Trophoblast cell (in vitro differentiated cells and primary cell): Measurements from ENCODE around the gene RNGTT.

Source experiments
- DNase-seq, 2 donors: peaks; one replicate each; pipeline ENCODE4 v3.0.0-alpha.2; 2016
- H2AFZ ChIP-seq: 2 replicates; pipeline ENCODE4 v1.6.1; 2013; ENCODE audit warnings: low read length, moderate library complexity, mild to moderate bottlenecking; ENCODE audit not compliant: insufficient read depth, poor library complexity
- H2AK5ac ChIP-seq: 2 replicates; pipeline ENCODE4 v1.6.1; 2013; ENCODE audit warnings: mild to moderate bottlenecking, low read length
- H2BK120ac ChIP-seq: 2 replicates; pipeline ENCODE4 v1.6.1; 2013; ENCODE audit warnings: low read length, mild to moderate bottlenecking, moderate library complexity; ENCODE audit not compliant: insufficient read depth, poor library complexity
- H2BK12ac ChIP-seq: 2 replicates; pipeline ENCODE4 v1.6.1; 2013; ENCODE audit warnings: mild to moderate bottlenecking, low read length, moderate library complexity
- H2BK5ac ChIP-seq: 2 replicates; pipeline ENCODE4 v1.6.1; 2013; ENCODE audit warnings: low read length, low read depth, moderate library complexity, mild to moderate bottlenecking; ENCODE audit not compliant: poor library complexity
- H3K14ac ChIP-seq: 2 replicates; pipeline ENCODE4 v1.6.1; 2013; ENCODE audit warnings: mild to moderate bottlenecking, low read length
- H3K18ac ChIP-seq: 2 replicates; pipeline ENCODE4 v1.6.1; 2013; ENCODE audit warnings: mild to moderate bottlenecking, low read length
- H3K23ac ChIP-seq: 2 replicates; pipeline ENCODE4 v1.6.1; 2013; ENCODE audit warnings: low read length
- H3K27ac ChIP-seq: 2 replicates; pipeline ENCODE4 v1.5.1; 2013; ENCODE audit warnings: low read depth, mild to moderate bottlenecking, inconsistent platforms, low read length, moderate library complexity
- H3K27me3 ChIP-seq: 2 replicates; pipeline ENCODE4 v1.6.1; 2013; ENCODE audit warnings: inconsistent platforms, mild to moderate bottlenecking, low read length, moderate library complexity; ENCODE audit not compliant: insufficient read depth
- H3K36me3 ChIP-seq, 2 experiments: 1 replicate in 1 of 2; 2 replicates in 1 of 2; pipeline ENCODE4 v1.6.1; 2013; ENCODE audit warnings: low read length in 2 of 2, mild to moderate bottlenecking in 2 of 2, moderate library complexity in 1 of 2; ENCODE audit not compliant: insufficient read depth in 2 of 2, control insufficient read depth in 1 of 2
- H3K4ac ChIP-seq: 2 replicates; pipeline ENCODE4 v1.6.1; 2013; ENCODE audit warnings: low read depth, mild to moderate bottlenecking, low read length, moderate library complexity
- H3K4me1 ChIP-seq, 2 experiments: 1 replicate in 1 of 2; 2 replicates in 1 of 2; pipeline ENCODE4 v1.6.1; 2013; ENCODE audit warnings: low read length in 2 of 2, mild to moderate bottlenecking in 2 of 2, moderate library complexity in 1 of 2; ENCODE audit not compliant: insufficient read depth in 2 of 2, control insufficient read depth in 1 of 2
- H3K4me2 ChIP-seq: 2 replicates; pipeline ENCODE4 v1.6.1; 2013; ENCODE audit warnings: inconsistent platforms, mild to moderate bottlenecking, low read length, moderate library complexity
- H3K4me3 ChIP-seq: 2 replicates; pipeline ENCODE4 v1.5.1; 2013; ENCODE audit warnings: mild to moderate bottlenecking, low read depth, low read length, inconsistent platforms
- H3K79me1 ChIP-seq: one replicate; pipeline ENCODE4 v1.6.1; 2013; ENCODE audit warnings: low read length
- H3K79me2 ChIP-seq: 2 replicates; pipeline ENCODE4 v1.6.1; 2013; ENCODE audit warnings: low read length, mild to moderate bottlenecking; ENCODE audit not compliant: control insufficient read depth, insufficient read depth, poor library complexity
- H3K9ac ChIP-seq: 2 replicates; pipeline ENCODE4 v1.6.1; 2013; ENCODE audit warnings: mild to moderate bottlenecking, low read length
- H3K9me3 ChIP-seq: 2 replicates; pipeline ENCODE4 v1.6.1; 2013; ENCODE audit warnings: low read depth, mild to moderate bottlenecking, control low read depth, inconsistent platforms, low read length; ENCODE audit not compliant: insufficient read depth
- H4K12ac ChIP-seq: 2 replicates; pipeline ENCODE4 v1.6.1; 2013; ENCODE audit warnings: low read depth, mild to moderate bottlenecking, low read length, moderate library complexity
- H4K8ac ChIP-seq: 2 replicates; pipeline ENCODE4 v1.6.1; 2013; ENCODE audit warnings: low read depth, mild to moderate bottlenecking, low read length, moderate library complexity
- H4K91ac ChIP-seq: one replicate; pipeline ENCODE4 v1.6.1; 2013; ENCODE audit warnings: low read depth, mild to moderate bottlenecking, low read length, moderate library complexity
- WGBS: extraction: QIAGEN DNeasy Blood & Tissue Kit; methylation state at CpG from one replicate; pipeline ENCODE4 v1.1.7; 2013; ENCODE audit warnings: missing lambda C conversion rate; ENCODE audit not compliant: insufficient read length, insufficient coverage; ENCODE audit errors: extremely low coverage; 5-methylcytosine and 5-hydroxymethylcytosine counted together

RNGTT gene

GRCh38 chr6:88810089-88810488 is 153.3 kb downstream of the RNGTT start:
- H2BK5ac ChIP-seq, result no peak overlapping the region
- H2BK120ac ChIP-seq, result no peak overlapping the region
- H4K91ac ChIP-seq, result no peak overlapping the region
- H3K36me3 ChIP-seq, result no peaks in the 10 kb centered on the region
- WGBS, result no CpG with 5 or more reads among the region's 5 CpGs
- H2AFZ ChIP-seq, result no peak overlapping the region
- no peak overlapping the region for H2BK12ac ChIP-seq
- H3K9me3 ChIP-seq, result no peaks in the 10 kb centered on the region
- H2AK5ac ChIP-seq, result no peak overlapping the region
- H3K9ac ChIP-seq, result no peak overlapping the region
- H3K79me2 ChIP-seq, result no peaks in the 10 kb centered on the region
- H3K27ac ChIP-seq, result no peak overlapping the region
- H3K27me3 ChIP-seq, result no peaks in the 10 kb centered on the region
- no peak overlapping the region for H3K4ac ChIP-seq
- no peak overlapping the region for H3K4me2 ChIP-seq
- no peak overlapping the region for H4K12ac ChIP-seq
- no peak for DNase-seq
- H3K4me3 ChIP-seq, result no peak overlapping the region
- no peaks in the 10 kb centered on the region for H3K79me1 ChIP-seq
- H3K23ac ChIP-seq, result no peak overlapping the region
- H4K8ac ChIP-seq, result no peak overlapping the region
- H3K18ac ChIP-seq, result no peak overlapping the region
- no peaks in the 10 kb centered on the region for H3K4me1 ChIP-seq
- H3K14ac ChIP-seq, result no peak overlapping the region

- Histone ChIP-seq H3K4me3 (no peak overlapping the region), H3K23ac (no peak overlapping the region), H3K4me2 (no peak overlapping the region), H3K27me3 (no peaks in the 10 kb centered on the region), H3K4me1 (no peaks in the 10 kb centered on the region), H3K4ac (no peak overlapping the region), H2BK5ac (no peak overlapping the region), H3K27ac (no peak overlapping the region), H3K79me1 (no peaks in the 10 kb centered on the region), H4K12ac (no peak overlapping the region), H2BK12ac (no peak overlapping the region), H3K18ac (no peak overlapping the region), H4K8ac (no peak overlapping the region), H2AK5ac (no peak overlapping the region), H3K9me3 (no peaks in the 10 kb centered on the region), H3K79me2 (no peaks in the 10 kb centered on the region), H3K36me3 (no peaks in the 10 kb centered on the region), H2AFZ (no peak overlapping the region), H3K14ac (no peak overlapping the region), H2BK120ac (no peak overlapping the region), H4K91ac (no peak overlapping the region), H3K9ac (no peak overlapping the region)
- no peak for DNase-seq
Measured at GRCh38 chr6:88808381-88808780, 155.0 kb downstream of the RNGTT start.

GRCh38 chr6:88807622-88808021 is 155.8 kb downstream of the RNGTT start:
- no peak overlapping the region for H4K12ac ChIP-seq
- H3K9me3 ChIP-seq, result no peaks in the 10 kb centered on the region
- no peak overlapping the region for H3K14ac ChIP-seq
- H3K27ac ChIP-seq, result no peak overlapping the region
- H3K18ac ChIP-seq, result no peak overlapping the region
- no peaks in the 10 kb centered on the region for H3K36me3 ChIP-seq
- no peak overlapping the region for H2BK120ac ChIP-seq
- no peak overlapping the region for H4K91ac ChIP-seq
- no peaks in the 10 kb centered on the region for H3K27me3 ChIP-seq
- no peak overlapping the region for H3K4me3 ChIP-seq
- no peak overlapping the region for H3K23ac ChIP-seq
- H3K9ac ChIP-seq, result no peak overlapping the region
- WGBS, result no CpG with 5 or more reads among the region's 1 CpG
- H3K79me2 ChIP-seq, result no peaks in the 10 kb centered on the region
- H2BK12ac ChIP-seq, result no peak overlapping the region
- H3K4ac ChIP-seq, result no peak overlapping the region
- H3K4me1 ChIP-seq, result no peaks in the 10 kb centered on the region
- no peak overlapping the region for H4K8ac ChIP-seq
- H3K4me2 ChIP-seq, result no peak overlapping the region
- DNase-seq, result no peak
- H2AK5ac ChIP-seq, result no peak overlapping the region
- H3K79me1 ChIP-seq, result no peaks in the 10 kb centered on the region
- H2BK5ac ChIP-seq, result no peak overlapping the region
- no peak overlapping the region for H2AFZ ChIP-seq

- Histone ChIP-seq H3K14ac (no peak overlapping the region), H4K12ac (no peak overlapping the region), H3K4me2 (no peak overlapping the region), H2BK120ac (no peak overlapping the region), H3K4me3 (no peak overlapping the region), H3K27ac (no peak overlapping the region), H3K27me3 (no peaks in the 10 kb centered on the region), H3K4ac (no peak overlapping the region), H3K9me3 (no peaks in the 10 kb centered on the region), H3K79me1 (no peaks in the 10 kb centered on the region), H3K79me2 (no peaks in the 10 kb centered on the region), H4K91ac (no peak overlapping the region), H4K8ac (no peak overlapping the region), H3K36me3 (no peaks in the 10 kb centered on the region), H3K4me1 (no peaks in the 10 kb centered on the region), H3K9ac (no peak overlapping the region), H2BK12ac (no peak overlapping the region), H2AFZ (no peak overlapping the region), H3K23ac (no peak overlapping the region), H2BK5ac (no peak overlapping the region), H2AK5ac (no peak overlapping the region), H3K18ac (no peak overlapping the region)
- no CpG with 5 or more reads among the region's 4 CpGs for WGBS
- DNase-seq, result no peak
Measured at GRCh38 chr6:88806728-88807127, 156.7 kb downstream of the RNGTT start.
